GM21825 (cell line): Measurements from ENCODE around the gene ERBB2.
"Not testable (repeated sequence)": the region's sequence is repeated elsewhere in the genome, so short reads cannot be mapped to it uniquely, and the experiment has no call there.

ENCODE experiments used
- ATAC-seq: cut with Tn5 transposase; IDR thresholded peaks from one replicate; pipeline ENCODE4 v1.9.1; 2021; ENCODE audit warnings: mild to moderate bottlenecking, moderate library complexity; ENCODE audit not compliant: unreplicated experiment

ERBB2 gene

GRCh38 chr17:39702901-39703893 is 3.3 kb downstream of the ERBB2 start:
- ATAC-seq: no peak

GRCh38 chr17:39703913-39704312 is 4.0 kb downstream of the ERBB2 start:
- no peak for ATAC-seq

- ATAC-seq: no peak
Measured at GRCh38 chr17:39704821-39705551, 5.1 kb downstream of the ERBB2 start.

GRCh38 chr17:39705786-39706348 is 6.0 kb downstream of the ERBB2 start:
- no peak for ATAC-seq

GRCh38 chr17:39706383-39706782 is 6.5 kb downstream of the ERBB2 start:
- no peak for ATAC-seq

GRCh38 chr17:39706921-39707337 is 7.1 kb downstream of the ERBB2 start:
- no peak for ATAC-seq

- ATAC-seq: no peak
Measured at GRCh38 chr17:39709319-39709997, 9.6 kb downstream of the ERBB2 start.

GRCh38 chr17:39709998-39710964 is 10.4 kb downstream of the ERBB2 start:
- no peak for ATAC-seq

GRCh38 chr17:39711071-39711470 is 11.2 kb downstream of the ERBB2 start:
- ATAC-seq: not testable (repeated sequence)

- ATAC-seq: no peak
Measured at GRCh38 chr17:39711851-39712250, 12.0 kb downstream of the ERBB2 start.

- ATAC-seq: no peak
Measured at GRCh38 chr17:39714234-39714633, 14.4 kb downstream of the ERBB2 start.

- ATAC-seq: no peak
Measured at GRCh38 chr17:39715375-39716072, 15.7 kb downstream of the ERBB2 start.

- no peak for ATAC-seq
Measured at GRCh38 chr17:39716073-39716818, 16.4 kb downstream of the ERBB2 start.

GRCh38 chr17:39716879-39717536 is 17.1 kb downstream of the ERBB2 start:
- ATAC-seq: no peak

GRCh38 chr17:39717660-39718059 is 17.8 kb downstream of the ERBB2 start:
- ATAC-seq: no peak

GRCh38 chr17:39719563-39720355 is 19.9 kb downstream of the ERBB2 start:
- no peak for ATAC-seq

GRCh38 chr17:39722104-39722503 is 22.2 kb downstream of the ERBB2 start:
- ATAC-seq: no peak
